ENCODE results near the gene NWD2.

Gene NWD2

DNA sequence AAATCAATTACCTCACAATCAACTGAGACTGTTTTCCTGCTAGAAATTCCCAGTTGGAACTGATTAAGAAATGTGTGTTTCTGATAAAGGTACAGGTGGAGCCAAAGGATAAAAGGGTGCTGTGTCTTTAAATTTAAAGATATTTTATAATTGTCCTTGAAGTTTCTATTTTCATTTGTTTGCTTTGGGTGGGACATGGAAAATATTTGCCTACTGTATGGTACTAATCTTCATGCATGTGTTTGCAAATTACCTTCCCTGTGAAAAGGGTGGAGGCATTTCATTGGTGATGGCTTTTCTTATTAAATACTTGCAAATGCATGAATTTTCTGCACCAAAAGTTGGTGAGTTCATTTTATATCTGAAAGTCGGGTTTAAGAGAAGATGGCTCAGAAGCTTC lies 225.7 kb downstream of the NWD2 start:
- no peaks in the 10 kb centered on the region for H3K4me1 ChIP-seq (ENCODE audit: insufficient read depth, low read length)
- H3K36me3 ChIP-seq (ENCODE audit: insufficient read depth, low read length), result no peaks in the 10 kb centered on the region
- 93% methylated on average over 1 of the region's 1 CpG for WGBS

DNA sequence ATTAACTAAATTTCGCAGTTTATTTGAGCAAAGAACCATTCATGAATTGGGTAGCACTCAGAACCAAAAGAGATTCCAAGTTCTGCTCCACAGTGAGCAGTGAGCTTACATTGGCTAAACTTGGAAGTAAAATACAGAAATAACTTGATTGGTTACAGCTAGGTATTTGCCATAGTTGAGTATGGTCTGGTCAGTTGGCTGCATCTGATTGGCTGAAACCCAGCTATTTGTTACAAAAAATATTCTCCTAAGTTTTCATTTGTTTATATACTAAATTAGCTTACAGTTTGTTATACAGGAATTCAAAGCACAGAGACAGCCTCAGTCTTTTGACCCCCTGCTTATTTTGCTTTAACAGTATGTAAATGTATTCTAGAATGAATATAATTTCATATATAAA lies 226.6 kb downstream of the NWD2 start:
- Histone ChIP-seq H3K9me3 (ENCODE audit: insufficient read depth, low read depth, low read length) (no peaks in the 10 kb centered on the region), H3K27ac (ENCODE audit: low read depth, low read length) (no peak overlapping the region), H3K9ac (ENCODE audit: low read depth, low read length) (no peak overlapping the region), H3K4me1 (ENCODE audit: insufficient read depth, low read length) (no peaks in the 10 kb centered on the region), H3K4me3 (ENCODE audit: low read length) (no peak overlapping the region), H3K36me3 (ENCODE audit: insufficient read depth, low read length) (no peaks in the 10 kb centered on the region), H3K27me3 (ENCODE audit: insufficient read depth, low read length) (no peaks in the 10 kb centered on the region)
- WGBS, result 100% methylated on average over 1 of the region's 1 CpG

More for the DNA sequence above, 225.7 kb downstream of the NWD2 start:
- Histone ChIP-seq H3K27ac (ENCODE audit: low read depth, low read length) (no peak overlapping the region), H3K9ac (ENCODE audit: low read depth, low read length) (no peak overlapping the region), H3K27me3 (ENCODE audit: insufficient read depth, low read length) (no peaks in the 10 kb centered on the region), H3K4me3 (ENCODE audit: low read length) (no peak overlapping the region), H3K9me3 (ENCODE audit: insufficient read depth, low read depth, low read length) (no peaks in the 10 kb centered on the region)

DNA sequence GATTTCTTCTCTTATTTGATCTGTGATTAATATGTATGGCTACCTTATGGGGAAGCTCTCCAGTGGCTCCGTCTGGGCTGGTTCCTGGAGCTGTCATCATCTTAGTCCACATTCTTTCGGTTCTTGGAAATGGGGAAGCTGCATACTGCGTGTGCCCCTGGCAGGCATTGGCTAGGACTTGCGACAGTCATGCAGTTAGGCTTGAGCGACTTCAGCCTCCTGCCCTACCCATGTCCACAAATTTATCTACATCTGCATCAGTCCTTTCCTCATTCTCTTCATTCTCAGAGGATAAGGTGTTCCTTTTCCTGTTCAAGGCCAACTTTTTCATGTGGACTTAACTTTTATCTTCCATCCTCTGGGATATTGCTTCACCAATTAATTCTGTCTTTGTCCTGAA lies 227.4 kb downstream of the NWD2 start:
- Histone ChIP-seq H3K27ac (ENCODE audit: low read depth, low read length) (no peak overlapping the region), H3K4me1 (ENCODE audit: insufficient read depth, low read length) (no peaks in the 10 kb centered on the region), H3K27me3 (ENCODE audit: insufficient read depth, low read length) (no peaks in the 10 kb centered on the region), H3K36me3 (ENCODE audit: insufficient read depth, low read length) (no peaks in the 10 kb centered on the region), H3K9ac (ENCODE audit: low read depth, low read length) (no peak overlapping the region), H3K9me3 (ENCODE audit: insufficient read depth, low read depth, low read length) (no peaks in the 10 kb centered on the region), H3K4me3 (ENCODE audit: low read length) (no peak overlapping the region)
- 87% methylated on average over 5 of the region's 5 CpGs for WGBS

DNA sequence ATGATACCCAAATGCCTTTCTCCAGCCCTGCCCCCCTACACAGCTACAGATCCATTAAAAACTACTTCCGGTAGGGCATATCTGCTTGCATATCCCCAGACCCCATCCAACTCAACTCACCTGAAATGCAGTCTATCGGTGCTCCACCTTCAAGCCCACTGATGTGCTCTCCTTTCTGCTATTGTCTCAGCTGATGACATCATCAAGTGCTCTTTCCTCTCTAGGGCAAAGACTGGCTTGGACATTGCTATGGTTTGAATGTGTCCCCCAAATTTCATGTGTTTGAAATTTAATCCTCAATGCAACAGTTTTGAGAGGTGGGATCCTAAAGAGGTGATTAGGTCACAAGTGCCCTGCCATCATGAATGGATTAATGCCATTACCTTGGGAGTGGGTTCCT lies 229.3 kb downstream of the NWD2 start:
- WGBS, result 96% methylated on average over 2 of the region's 2 CpGs
- Histone ChIP-seq H3K4me3 (ENCODE audit: low read length) (no peak overlapping the region), H3K36me3 (ENCODE audit: insufficient read depth, low read length) (no peaks in the 10 kb centered on the region), H3K9ac (ENCODE audit: low read depth, low read length) (no peak overlapping the region), H3K27me3 (ENCODE audit: insufficient read depth, low read length) (no peaks in the 10 kb centered on the region), H3K9me3 (ENCODE audit: insufficient read depth, low read depth, low read length) (no peaks in the 10 kb centered on the region), H3K27ac (ENCODE audit: low read depth, low read length) (no peak overlapping the region), H3K4me1 (ENCODE audit: insufficient read depth, low read length) (no peaks in the 10 kb centered on the region)

DNA sequence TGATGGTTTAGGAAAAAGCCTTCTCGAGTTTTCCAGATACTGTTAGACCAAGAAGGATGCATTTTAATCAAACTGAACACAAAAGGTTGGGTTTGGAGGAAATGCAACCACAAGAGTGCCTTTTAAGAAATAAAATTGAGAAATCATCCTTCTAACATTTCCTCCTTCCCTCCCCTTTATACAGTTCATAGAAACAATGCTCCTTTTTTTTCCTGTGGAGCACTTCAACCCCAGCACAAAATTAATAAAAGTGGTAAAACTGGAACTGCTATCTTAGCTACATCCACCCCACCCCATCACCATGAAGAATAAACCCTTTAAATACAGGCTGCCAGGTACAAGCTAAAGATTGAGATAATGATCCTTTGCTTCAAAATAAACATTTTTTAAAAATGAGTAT lies 230.5 kb downstream of the NWD2 start:
- no peak overlapping the region for H3K4me3 ChIP-seq (ENCODE audit: low read length)
- no peaks in the 10 kb centered on the region for H3K36me3 ChIP-seq (ENCODE audit: insufficient read depth, low read length)
- no peak overlapping the region for H3K27ac ChIP-seq (ENCODE audit: low read depth, low read length)
- WGBS, result 77% methylated on average over 1 of the region's 1 CpG
- H3K27me3 ChIP-seq (ENCODE audit: insufficient read depth, low read length), result no peaks in the 10 kb centered on the region
- H3K9me3 ChIP-seq (ENCODE audit: insufficient read depth, low read depth, low read length), result no peaks in the 10 kb centered on the region
- no peak overlapping the region for H3K9ac ChIP-seq (ENCODE audit: low read depth, low read length)
- no peaks in the 10 kb centered on the region for H3K4me1 ChIP-seq (ENCODE audit: insufficient read depth, low read length)

DNA sequence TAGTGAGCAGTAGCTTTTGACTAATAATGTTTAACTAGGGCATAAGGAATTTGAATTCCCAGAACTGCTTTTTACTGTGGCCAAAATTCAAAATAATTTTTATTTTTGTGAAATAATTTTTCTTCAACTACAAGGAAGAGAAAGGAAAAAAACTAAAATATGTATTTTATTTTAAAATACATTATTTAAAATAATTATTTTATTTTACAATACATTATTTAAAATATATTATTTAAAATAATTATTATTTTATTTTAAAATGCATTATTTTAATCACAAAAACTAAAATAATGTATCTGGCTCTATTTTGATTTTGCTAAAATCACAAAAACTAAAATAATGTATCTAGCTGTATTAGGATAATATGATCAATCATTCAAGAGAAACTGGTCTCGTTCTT lies 231.2 kb downstream of the NWD2 start:
- Histone ChIP-seq H3K9me3 (ENCODE audit: insufficient read depth, low read depth, low read length) (no peaks in the 10 kb centered on the region), H3K27me3 (ENCODE audit: insufficient read depth, low read length) (no peaks in the 10 kb centered on the region), H3K27ac (ENCODE audit: low read depth, low read length) (no peak overlapping the region), H3K36me3 (ENCODE audit: insufficient read depth, low read length) (no peaks in the 10 kb centered on the region), H3K4me3 (ENCODE audit: low read length) (no peak overlapping the region), H3K4me1 (ENCODE audit: insufficient read depth, low read length) (no peaks in the 10 kb centered on the region), H3K9ac (ENCODE audit: low read depth, low read length) (no peak overlapping the region)
- no CpG with 5 or more reads among the region's 1 CpG for WGBS

DNA sequence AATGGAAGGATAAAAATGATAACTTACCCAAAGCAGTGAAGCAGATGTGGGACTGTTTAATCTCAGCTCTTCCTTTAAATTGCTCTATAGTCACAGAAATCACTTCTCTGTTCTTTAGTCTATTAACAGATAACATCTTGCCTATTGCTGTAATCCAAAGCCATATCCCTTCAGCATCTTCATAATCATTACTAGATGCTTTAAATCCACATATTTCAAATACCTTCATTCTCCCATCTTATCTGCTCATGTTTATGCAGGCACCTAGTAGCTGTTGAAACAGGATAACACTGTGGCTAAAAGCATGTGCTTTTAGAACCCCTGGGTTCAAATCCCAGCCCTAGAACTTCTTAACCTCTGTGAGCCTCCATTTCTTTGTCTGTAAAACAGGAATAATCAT lies 231.7 kb downstream of the NWD2 start:
- Histone ChIP-seq H3K4me1 (ENCODE audit: insufficient read depth, low read length) (no peaks in the 10 kb centered on the region), H3K36me3 (ENCODE audit: insufficient read depth, low read length) (no peaks in the 10 kb centered on the region), H3K4me3 (ENCODE audit: low read length) (no peak overlapping the region), H3K9ac (ENCODE audit: low read depth, low read length) (no peak overlapping the region), H3K27me3 (ENCODE audit: insufficient read depth, low read length) (no peaks in the 10 kb centered on the region), H3K27ac (ENCODE audit: low read depth, low read length) (no peak overlapping the region), H3K9me3 (ENCODE audit: insufficient read depth, low read depth, low read length) (no peaks in the 10 kb centered on the region)

DNA sequence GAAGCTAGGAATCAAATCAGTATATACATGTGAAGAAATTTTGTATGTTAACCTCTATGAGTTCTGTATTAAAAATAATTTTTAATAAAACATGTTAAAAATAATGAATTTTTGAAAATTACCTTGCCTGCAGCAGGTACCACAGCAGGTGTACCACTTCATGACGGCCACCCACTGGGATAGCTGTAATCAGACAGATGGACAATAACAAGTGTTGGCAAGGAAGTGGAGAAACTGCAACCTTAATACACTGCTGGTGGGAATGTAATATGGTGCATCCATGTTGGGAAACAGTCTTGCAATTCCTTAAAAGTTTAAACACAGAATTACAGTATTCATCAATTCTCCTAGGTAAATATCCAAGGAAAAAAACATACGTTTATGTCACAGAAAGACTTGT lies 232.1 kb downstream of the NWD2 start:
- Histone ChIP-seq H3K9ac (ENCODE audit: low read depth, low read length) (no peak overlapping the region), H3K4me3 (ENCODE audit: low read length) (no peak overlapping the region), H3K27me3 (ENCODE audit: insufficient read depth, low read length) (no peaks in the 10 kb centered on the region), H3K27ac (ENCODE audit: low read depth, low read length) (no peak overlapping the region), H3K9me3 (ENCODE audit: insufficient read depth, low read depth, low read length) (no peaks in the 10 kb centered on the region), H3K4me1 (ENCODE audit: insufficient read depth, low read length) (no peaks in the 10 kb centered on the region), H3K36me3 (ENCODE audit: insufficient read depth, low read length) (no peaks in the 10 kb centered on the region)
- 90% methylated on average over 2 of the region's 2 CpGs for WGBS

DNA sequence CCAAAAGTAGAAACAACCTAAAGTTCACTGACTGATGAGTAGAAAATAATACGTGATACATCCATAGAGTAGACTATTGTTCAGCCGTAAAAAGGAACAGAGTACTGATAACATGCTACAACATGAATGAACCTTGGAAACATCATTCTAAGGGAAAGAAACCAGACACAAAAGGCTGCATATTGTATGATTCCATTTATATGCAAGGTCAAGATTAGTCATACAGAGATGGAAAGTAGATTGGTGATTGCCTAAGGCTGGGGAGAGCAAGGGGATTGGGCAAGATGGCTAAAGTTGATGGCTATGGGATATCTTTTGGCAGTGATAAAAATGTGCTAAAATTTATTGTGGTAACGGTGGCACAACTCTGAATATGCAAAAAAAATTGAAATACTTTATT lies 232.6 kb downstream of the NWD2 start:
- H3K9me3 ChIP-seq (ENCODE audit: insufficient read depth, low read depth, low read length), result no peaks in the 10 kb centered on the region
- no peak overlapping the region for H3K9ac ChIP-seq (ENCODE audit: low read depth, low read length)
- no peaks in the 10 kb centered on the region for H3K4me1 ChIP-seq (ENCODE audit: insufficient read depth, low read length)
- 100% methylated on average over 2 of the region's 3 CpGs for whole genome bisulfite sequencing
- no peak overlapping the region for H3K27ac ChIP-seq (ENCODE audit: low read depth, low read length)
- H3K27me3 ChIP-seq (ENCODE audit: insufficient read depth, low read length), result no peaks in the 10 kb centered on the region
- H3K36me3 ChIP-seq (ENCODE audit: insufficient read depth, low read length), result no peaks in the 10 kb centered on the region
- no peak overlapping the region for H3K4me3 ChIP-seq (ENCODE audit: low read length)

DNA sequence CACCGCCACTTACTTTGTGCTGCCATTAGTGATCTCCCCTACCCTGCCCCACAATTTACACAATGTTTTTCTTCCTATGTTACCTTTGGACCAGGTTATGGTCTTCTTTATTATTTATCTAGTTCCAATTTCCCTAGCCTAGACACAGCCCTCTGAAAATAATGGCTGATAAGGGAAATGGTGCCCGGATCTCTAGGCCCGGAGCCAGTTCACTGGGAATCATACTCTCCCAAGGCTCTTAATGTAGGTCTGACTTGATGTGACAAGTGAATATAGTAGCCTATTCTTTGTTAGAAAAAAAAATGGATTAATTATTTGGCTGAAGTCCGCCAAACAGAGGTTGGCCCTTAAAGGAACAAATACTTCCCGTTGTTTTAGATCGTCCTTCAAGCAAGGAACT lies 233.6 kb downstream of the NWD2 start:
- Histone ChIP-seq H3K36me3 (ENCODE audit: insufficient read depth, low read length) (no peaks in the 10 kb centered on the region), H3K9ac (ENCODE audit: low read depth, low read length) (no peak overlapping the region), H3K4me3 (ENCODE audit: low read length) (no peak overlapping the region), H3K4me1 (ENCODE audit: insufficient read depth, low read length) (no peaks in the 10 kb centered on the region), H3K27me3 (ENCODE audit: insufficient read depth, low read length) (no peaks in the 10 kb centered on the region), H3K27ac (ENCODE audit: low read depth, low read length) (no peak overlapping the region), H3K9me3 (ENCODE audit: insufficient read depth, low read depth, low read length) (no peaks in the 10 kb centered on the region)
- WGBS, result 93% methylated on average over 6 of the region's 6 CpGs

DNA sequence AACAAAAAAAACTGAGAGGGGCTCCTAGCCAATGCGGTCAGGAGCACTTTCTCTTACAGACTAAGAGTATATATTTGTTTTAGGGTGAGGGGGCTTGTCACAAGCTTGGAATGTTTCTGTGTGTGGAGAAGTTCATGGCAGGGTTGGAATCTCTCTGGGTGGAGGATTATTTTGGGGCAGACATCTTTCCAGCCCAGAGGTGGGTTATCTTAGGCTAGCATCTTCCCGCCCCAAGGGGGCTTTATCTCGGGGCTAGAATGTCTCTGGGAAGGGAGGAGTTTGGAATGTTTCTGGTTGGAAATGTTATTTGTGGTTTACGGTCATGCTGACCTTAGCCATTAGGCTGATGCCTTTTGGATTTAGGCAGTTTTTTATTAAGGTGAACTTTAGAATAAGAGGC lies 236.0 kb downstream of the NWD2 start:
- no peak overlapping the region for H3K4me3 ChIP-seq (ENCODE audit: low read length)
- H3K4me1 ChIP-seq (ENCODE audit: insufficient read depth, low read length), result no peaks in the 10 kb centered on the region
- H3K9ac ChIP-seq (ENCODE audit: low read depth, low read length), result no peak overlapping the region
- H3K27ac ChIP-seq (ENCODE audit: low read depth, low read length), result no peak overlapping the region
- 85% methylated on average over 4 of the region's 4 CpGs for WGBS
- no peaks in the 10 kb centered on the region for H3K27me3 ChIP-seq (ENCODE audit: insufficient read depth, low read length)
- H3K36me3 ChIP-seq (ENCODE audit: insufficient read depth, low read length), result no peaks in the 10 kb centered on the region
- H3K9me3 ChIP-seq (ENCODE audit: insufficient read depth, low read depth, low read length), result no peaks in the 10 kb centered on the region

DNA sequence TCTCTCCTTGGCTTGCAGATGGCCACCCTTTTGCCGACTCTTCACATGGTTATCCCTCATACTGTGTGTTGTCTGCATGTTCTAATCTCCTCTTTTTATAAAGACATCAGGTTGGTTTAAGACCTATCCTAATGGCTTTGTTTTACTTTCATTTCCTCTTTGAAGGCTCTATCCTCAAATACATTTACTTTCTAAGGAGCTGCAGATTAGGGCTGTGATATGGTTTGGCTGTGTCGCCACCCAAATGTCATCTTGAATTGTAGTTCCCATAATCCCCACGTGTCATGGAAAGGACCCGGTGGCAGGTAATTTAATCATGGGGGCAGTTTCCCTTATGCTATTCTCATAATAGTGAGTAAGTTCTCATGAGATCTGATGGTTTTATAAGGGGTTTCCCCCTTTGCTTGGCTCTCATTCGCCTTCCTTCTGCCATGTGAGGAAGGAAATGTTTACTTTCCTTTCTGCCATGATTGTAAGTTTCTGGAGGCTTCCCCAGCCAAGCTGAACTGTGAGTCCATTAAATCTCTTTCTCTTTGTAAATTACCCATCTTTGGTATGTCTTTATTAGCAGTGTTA lies 237.1 kb downstream of the NWD2 start:
- Histone ChIP-seq H3K27ac (ENCODE audit: low read depth, low read length) (no peak overlapping the region), H3K4me1 (ENCODE audit: insufficient read depth, low read length) (no peaks in the 10 kb centered on the region), H3K36me3 (ENCODE audit: insufficient read depth, low read length) (no peaks in the 10 kb centered on the region), H3K9me3 (ENCODE audit: insufficient read depth, low read depth, low read length) (no peaks in the 10 kb centered on the region), H3K9ac (ENCODE audit: low read depth, low read length) (no peak overlapping the region), H3K27me3 (ENCODE audit: insufficient read depth, low read length) (no peaks in the 10 kb centered on the region), H3K4me3 (ENCODE audit: low read length) (no peak overlapping the region)
- 95% methylated on average over 5 of the region's 5 CpGs for WGBS

Measured in HUES64 (cell line).